Nephron (organoid): Measurements from ENCODE around the gene UTS2R.
"Not testable (repeated sequence)": the region's sequence is repeated elsewhere in the genome, so short reads cannot be mapped to it uniquely, and the experiment has no call there.

ENCODE experiments used
- H3K27ac Mint-ChIP-seq, 3 experiments: 2 replicates each; pipeline ENCODE4 v1.8.0; 2020; ENCODE audit warnings: mixed read lengths in 3 of 3, mild to moderate bottlenecking in 2 of 3, moderate library complexity in 1 of 3
- H3K27me3 Mint-ChIP-seq: 2 replicates; pipeline ENCODE4 v1.8.0; 2021; ENCODE audit warnings: low read depth, mild to moderate bottlenecking, moderate library complexity, mixed read lengths
- H3K36me3 Mint-ChIP-seq: 2 replicates; pipeline ENCODE4 v1.8.0; 2020; ENCODE audit warnings: low read depth, mixed read lengths
- H3K4me1 Mint-ChIP-seq: 2 replicates; pipeline ENCODE4 v1.8.0; 2020; ENCODE audit warnings: mixed read lengths
- H3K4me3 Mint-ChIP-seq, 3 experiments: 2 replicates each; pipeline ENCODE4 v1.8.0; 2020; ENCODE audit warnings: mild to moderate bottlenecking in 3 of 3, mixed read lengths in 3 of 3, moderate library complexity in 2 of 3
- H3K9me3 Mint-ChIP-seq: 2 replicates; pipeline ENCODE4 v1.8.0; 2020; ENCODE audit warnings: mixed read lengths
- TF ChIP-seq, protein P1 (sequence below), 3 experiments: fragments of 200-600 bp; sonication (generic); IDR thresholded peaks; one replicate each; pipeline ENCODE4 v1.5.0; 2021; ENCODE audit warnings: antibody characterized with exemption in 3 of 3; ENCODE audit not compliant: unreplicated experiment in 3 of 3

UTS2R gene

DNA sequence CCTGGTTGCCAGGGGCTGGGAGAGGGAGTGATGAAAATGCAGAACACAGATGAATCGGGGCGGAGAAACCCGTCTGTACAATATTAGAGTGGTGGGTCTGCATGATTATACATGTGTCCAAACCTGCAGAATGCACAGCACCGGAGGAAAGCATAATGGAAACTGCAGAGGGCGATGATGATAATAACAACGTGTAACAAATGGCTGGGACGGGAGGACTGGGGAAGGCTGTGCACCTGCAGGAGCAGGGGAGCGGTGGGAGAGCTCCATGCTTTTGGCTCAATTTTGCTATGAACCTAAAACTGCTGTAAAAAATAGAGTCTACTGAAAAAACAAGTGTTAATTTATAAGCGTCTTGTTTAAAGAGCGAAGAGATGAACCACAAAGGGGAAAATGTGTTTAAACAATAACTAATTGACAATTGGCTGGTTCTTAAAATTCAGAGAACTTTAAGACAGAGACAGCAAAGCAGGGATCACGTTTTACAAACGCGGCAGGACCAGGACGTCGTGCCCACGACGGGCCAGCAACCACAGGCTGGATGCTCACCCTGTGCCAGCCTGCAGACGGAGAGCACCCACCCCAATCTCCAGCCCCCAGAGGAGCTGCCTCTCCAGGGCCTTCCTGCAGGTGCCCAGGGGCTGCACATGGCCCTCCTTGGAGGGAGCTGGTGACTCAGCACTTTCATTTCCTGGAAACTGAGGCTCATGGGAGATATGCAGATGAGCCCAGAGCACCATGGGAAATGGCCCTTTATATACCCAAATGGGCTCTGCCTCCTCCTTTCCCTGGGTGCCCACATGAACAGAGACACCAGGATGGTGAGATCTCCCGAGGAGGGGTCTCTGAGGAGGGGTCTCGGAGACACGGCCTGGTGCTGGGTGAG, 12.9 kb upstream of the UTS2R start, which contains the start of gene TEX19:
Gene TEX19, plus strand, starts transcription at position 783 of the 886 bp plus-strand sequence. CDS start 2,904 bp downstream, outside the sequence.
- TF ChIP-seq, protein P1, sequence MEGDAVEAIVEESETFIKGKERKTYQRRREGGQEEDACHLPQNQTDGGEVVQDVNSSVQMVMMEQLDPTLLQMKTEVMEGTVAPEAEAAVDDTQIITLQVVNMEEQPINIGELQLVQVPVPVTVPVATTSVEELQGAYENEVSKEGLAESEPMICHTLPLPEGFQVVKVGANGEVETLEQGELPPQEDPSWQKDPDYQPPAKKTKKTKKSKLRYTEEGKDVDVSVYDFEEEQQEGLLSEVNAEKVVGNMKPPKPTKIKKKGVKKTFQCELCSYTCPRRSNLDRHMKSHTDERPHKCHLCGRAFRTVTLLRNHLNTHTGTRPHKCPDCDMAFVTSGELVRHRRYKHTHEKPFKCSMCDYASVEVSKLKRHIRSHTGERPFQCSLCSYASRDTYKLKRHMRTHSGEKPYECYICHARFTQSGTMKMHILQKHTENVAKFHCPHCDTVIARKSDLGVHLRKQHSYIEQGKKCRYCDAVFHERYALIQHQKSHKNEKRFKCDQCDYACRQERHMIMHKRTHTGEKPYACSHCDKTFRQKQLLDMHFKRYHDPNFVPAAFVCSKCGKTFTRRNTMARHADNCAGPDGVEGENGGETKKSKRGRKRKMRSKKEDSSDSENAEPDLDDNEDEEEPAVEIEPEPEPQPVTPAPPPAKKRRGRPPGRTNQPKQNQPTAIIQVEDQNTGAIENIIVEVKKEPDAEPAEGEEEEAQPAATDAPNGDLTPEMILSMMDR (IDR thresholded peaks at IDR 0.05; ENCODE audit: unreplicated experiment in 3 of 3), result no peak
- Mint-ChIP-seq H3K9me3 (no peaks in the 10 kb centered on the region), H3K27me3 (peaks cover 22% of the 10 kb centered on the region), H3K4me3 (no peak within 1 kb of the TSS), H3K27ac (peak within 1 kb of the TSS in 1 of 3 experiments; percentile 3), H3K4me1 (peaks cover 26% of the 10 kb centered on the region), H3K36me3 (no peaks in the 10 kb centered on the region)

DNA sequence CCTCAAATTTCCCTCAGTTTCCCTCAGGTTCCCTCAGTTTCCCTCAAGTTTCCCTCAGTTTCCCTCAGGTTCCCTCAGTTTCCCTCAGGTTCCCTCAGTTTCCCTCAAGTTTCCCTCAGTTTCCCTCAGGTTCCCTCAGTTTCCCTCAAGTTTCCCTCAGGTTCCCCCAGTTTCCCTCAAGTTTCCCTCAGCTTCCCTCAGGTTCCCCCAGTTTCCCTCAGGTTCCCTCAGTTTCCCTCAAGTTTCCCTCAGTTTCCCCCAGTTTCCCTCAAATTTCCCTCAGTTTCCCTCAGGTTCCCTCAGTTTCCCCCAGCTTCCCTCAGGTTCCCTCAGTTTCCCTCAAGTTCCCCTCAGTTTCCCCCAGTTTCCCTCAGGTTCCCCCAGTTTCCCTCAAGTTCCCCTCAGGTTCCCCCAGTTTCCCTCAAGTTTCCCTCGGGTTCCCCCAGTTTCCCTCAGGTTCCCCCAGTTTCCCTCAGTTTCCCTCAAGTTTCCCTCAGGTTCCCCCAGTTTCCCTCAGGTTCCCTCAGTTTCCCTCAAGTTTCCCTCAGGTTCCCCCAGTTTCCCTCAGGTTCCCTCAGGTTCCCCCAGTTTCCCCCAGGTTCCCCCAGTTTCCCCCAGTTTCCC, 12.0 kb upstream of the UTS2R start:
- H3K27ac Mint-ChIP-seq, H3K4me3 Mint-ChIP-seq, H3K36me3 Mint-ChIP-seq, H3K9me3 Mint-ChIP-seq: not testable (repeated sequence)
- Mint-ChIP-seq H3K27me3 (peaks cover 22% of the 10 kb centered on the region), H3K4me1 (peaks cover 26% of the 10 kb centered on the region)

DNA sequence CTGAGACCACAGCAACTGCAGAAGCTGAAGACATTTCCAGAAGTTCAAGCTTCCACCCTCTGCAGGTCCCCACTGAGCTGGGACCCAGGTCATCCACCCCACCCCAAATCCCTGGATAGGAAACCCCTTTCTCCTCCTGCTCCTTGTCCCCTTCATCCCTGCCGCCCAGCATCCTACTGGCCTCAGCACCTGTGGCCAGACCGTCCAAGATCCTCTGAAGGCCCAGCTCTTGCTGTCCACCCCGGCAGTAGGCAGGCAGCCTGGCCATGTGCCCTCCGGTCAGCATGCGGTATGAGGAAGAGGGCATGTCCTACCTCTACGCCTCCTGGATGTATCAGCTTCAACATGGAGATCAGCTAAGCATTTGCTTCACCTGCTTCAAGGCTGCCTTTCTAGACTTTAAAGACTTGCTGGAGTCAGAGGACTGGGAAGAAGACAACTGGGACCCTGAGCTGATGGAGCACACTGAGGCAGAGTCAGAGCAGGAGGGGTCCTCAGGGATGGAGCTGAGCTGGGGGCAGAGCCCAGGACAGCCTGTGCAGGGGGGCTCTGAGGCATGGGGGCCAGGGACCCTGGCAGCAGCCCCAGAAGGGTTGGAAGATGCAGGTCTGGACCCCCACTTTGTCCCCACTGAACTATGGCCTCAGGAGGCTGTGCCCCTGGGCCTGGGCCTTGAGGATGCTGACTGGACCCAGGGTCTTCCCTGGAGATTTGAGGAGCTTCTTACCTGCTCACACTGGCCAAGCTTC, 9.5 kb upstream of the UTS2R start:
- Mint-ChIP-seq H3K36me3 (no peaks in the 10 kb centered on the region), H3K27ac (no peak overlapping the region), H3K4me3 (no peak overlapping the region), H3K4me1 (peaks cover 26% of the 10 kb centered on the region), H3K27me3 (peaks cover 22% of the 10 kb centered on the region), H3K9me3 (no peaks in the 10 kb centered on the region)
- TF ChIP-seq, protein P1 (IDR thresholded peaks at IDR 0.05; ENCODE audit: unreplicated experiment in 3 of 3), result no peak

DNA sequence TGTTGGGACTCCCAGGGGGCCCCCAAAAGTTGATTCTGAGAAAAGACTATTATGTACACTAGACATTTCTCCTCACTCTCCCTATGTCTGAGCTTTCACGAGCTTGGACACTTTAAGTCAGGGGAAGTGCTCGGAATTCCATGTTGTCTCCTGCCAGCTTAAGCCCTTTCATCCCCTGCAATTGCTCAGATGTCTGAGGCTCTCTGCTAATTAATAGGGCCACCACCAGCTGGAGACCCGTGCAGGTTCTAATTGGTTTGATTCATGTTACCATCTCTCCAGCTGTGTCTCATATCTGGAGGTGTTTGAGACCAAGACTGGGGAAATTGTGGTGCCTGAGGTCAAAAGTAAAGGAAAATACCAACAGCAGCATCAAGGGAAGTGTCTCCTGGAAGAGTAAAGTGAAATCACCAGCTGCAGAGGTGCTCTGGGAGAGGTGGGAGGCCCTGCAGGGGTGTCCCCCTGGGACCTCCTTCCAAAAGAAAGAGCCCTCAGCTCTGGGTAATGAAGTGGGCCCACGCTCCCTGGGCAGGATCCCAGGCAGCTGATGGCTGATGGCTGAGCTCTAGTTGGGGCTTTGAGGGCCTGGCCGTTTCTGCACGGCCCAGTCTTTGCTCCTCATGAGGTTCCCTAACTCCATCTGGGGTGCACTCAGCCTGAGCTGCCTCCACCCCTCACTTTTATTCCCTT, 5.8 kb upstream of the UTS2R start:
- Mint-ChIP-seq H3K36me3 (no peaks in the 10 kb centered on the region), H3K9me3 (no peaks in the 10 kb centered on the region), H3K27ac (no peak overlapping the region), H3K4me1 (peaks cover 35% of the 10 kb centered on the region), H3K4me3 (peak overlapping the region in 1 of 3 experiments; percentile 22), H3K27me3 (peaks cover 22% of the 10 kb centered on the region)
- TF ChIP-seq, protein P1 (IDR thresholded peaks at IDR 0.05; ENCODE audit: unreplicated experiment in 3 of 3), result no peak

DNA sequence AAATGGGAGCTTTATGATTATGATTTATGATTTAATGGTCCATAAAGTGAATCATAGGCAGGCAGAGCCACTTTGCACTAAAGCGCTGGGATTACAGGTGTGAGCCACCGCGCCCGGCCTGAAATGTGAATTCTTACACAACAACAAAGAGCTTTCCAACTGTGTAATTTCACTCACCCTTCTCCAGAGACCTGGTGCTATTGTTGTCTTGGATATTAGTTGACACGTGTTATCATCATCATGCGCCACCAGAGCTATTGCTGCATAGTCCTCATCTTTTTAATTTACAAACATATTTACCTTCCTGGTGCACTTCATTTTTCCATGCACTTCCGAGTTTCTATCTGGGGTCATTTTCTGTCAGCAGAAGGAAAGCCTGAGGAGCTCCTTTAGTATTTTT, 4.8 kb upstream of the UTS2R start:
- Mint-ChIP-seq H3K27me3 (peaks cover 25% of the 10 kb centered on the region), H3K36me3 (no peaks in the 10 kb centered on the region)
- TF ChIP-seq, protein P1 (IDR thresholded peaks at IDR 0.05; ENCODE audit: unreplicated experiment in 3 of 3), result no peak

More for the DNA sequence above, 4.8 kb upstream of the UTS2R start:
- Mint-ChIP-seq H3K4me1 (peaks cover 39% of the 10 kb centered on the region), H3K4me3 (no peak overlapping the region), H3K9me3 (no peaks in the 10 kb centered on the region), H3K27ac (no peak overlapping the region)
